CD4-positive, alpha-beta T cell (primary cell): ENCODE measurements around the gene HTR2C. TPM values are rescaled to one million over a fixed set of nuclear protein-coding genes. Genes with fewer than 3 reads are reported as not detected.

Experiments
- ATAC-seq: fragments of 200-7000 bp; cut with Tn5 transposase; one replicate; pipeline ENCODE4 v1.10.0; 2022; ENCODE audit warnings: mild to moderate bottlenecking; ENCODE audit not compliant: poor library complexity
- CTCF ChIA-PET: fragments of 350-600 bp; sonication (Branson Sonifier 250); formaldehyde crosslinking; loops from one replicate; lab custom pipeline; 2021; ENCODE audit warnings: antibody characterized with exemption, inconsistent platforms; lab: Charles Lee
- POLR2A ChIA-PET: fragments of 350-600 bp; sonication (Branson Sonifier 250); formaldehyde crosslinking; loops from one replicate; lab custom pipeline; 2021; ENCODE audit warnings: antibody characterized with exemption, inconsistent platforms; lab: Charles Lee
- DNase-seq, 14 experiments: peaks; one replicate each; pipeline ENCODE4 v3.0.0-alpha.2; 2013 to 2020; ENCODE audit warnings: mixed read lengths in 2 of 14
- H3K27ac ChIP-seq, 2 donors: one replicate each; pipeline versions ENCODE4 v1.5.1 to v1.7.0; 2013; ENCODE audit warnings: low read length in 2 of 2, low read depth in 1 of 2, mild to moderate bottlenecking in 1 of 2
- H3K27me3 ChIP-seq, 2 experiments: 1 replicate in 1 of 2; 2 replicates in 1 of 2; pipeline versions ENCODE4 v1.6.1 to v1.7.0; 2013; ENCODE audit warnings: low read length in 2 of 2, control low read depth in 1 of 2, mild to moderate bottlenecking in 1 of 2, moderate library complexity in 1 of 2; ENCODE audit not compliant: insufficient read depth in 2 of 2, control insufficient read depth in 1 of 2
- H3K36me3 ChIP-seq: one replicate; pipeline ENCODE4 v1.6.1; 2013; ENCODE audit warnings: low read length, control low read depth; ENCODE audit not compliant: insufficient read depth
- H3K4me1 ChIP-seq: one replicate; pipeline ENCODE4 v1.6.1; 2013; ENCODE audit warnings: low read length, control low read depth; ENCODE audit not compliant: insufficient read depth
- H3K4me3 ChIP-seq: one replicate; pipeline ENCODE4 v1.5.1; 2013; ENCODE audit warnings: mild to moderate bottlenecking, low read length, moderate library complexity
- H3K9me3 ChIP-seq, 2 experiments: 1 replicate in 1 of 2; 2 replicates in 1 of 2; pipeline versions ENCODE4 v1.6.1 to v1.7.0; 2013; ENCODE audit warnings: low read length in 2 of 2, mild to moderate bottlenecking in 2 of 2, control low read depth in 1 of 2, moderate library complexity in 1 of 2; ENCODE audit not compliant: control insufficient read depth in 1 of 2, insufficient read depth in 1 of 2
- H3K27ac Mint-ChIP-seq: one replicate; pipeline ENCODE4 v1.8.0; 2020; ENCODE audit warnings: mixed read lengths
- H3K27me3 Mint-ChIP-seq: one replicate; pipeline ENCODE4 v1.8.0; 2021; ENCODE audit warnings: mixed read lengths
- H3K36me3 Mint-ChIP-seq: one replicate; pipeline ENCODE4 v1.8.0; 2021; ENCODE audit warnings: low read depth, mixed read lengths
- H3K4me1 Mint-ChIP-seq: one replicate; pipeline ENCODE4 v1.8.0; 2021; ENCODE audit warnings: low read depth, mixed read lengths
- H3K4me3 Mint-ChIP-seq: one replicate; pipeline ENCODE4 v1.8.0; 2020; ENCODE audit warnings: mild to moderate bottlenecking, mixed read lengths
- H3K9me3 Mint-ChIP-seq: one replicate; pipeline ENCODE4 v1.8.0; 2020; ENCODE audit warnings: mixed read lengths
- intact Hi-C, 2 experiments: fragments of 100-400 bp; cut with DNase I in 1 of 2; cut with micrococcal nuclease in 1 of 2; formaldehyde crosslinking; loops; one replicate each; pipeline versions ENCODE4 v1.15.1 to v1.9.0; 2023 to 2025; cut with DNase I, micrococcal nuclease
- total RNA-seq, 174 experiments: library from RNA in 2 of 174; stranded (reverse) in 2 of 174; gene quantifications; one replicate each; pipeline ENCODE4 v1.2.3 and lab custom pipeline; 2021 to 2026
- TF ChIP-seq, protein P1 (sequence below): fragments of 200-600 bp; IDR thresholded peaks from one replicate; pipeline ENCODE4 v1.8.0; 2022; ENCODE audit warnings: antibody characterized with exemption, mild to moderate bottlenecking

Gene HTR2C
- total RNA-seq, 2 experiments from 2014 or later = not detected

DNA sequence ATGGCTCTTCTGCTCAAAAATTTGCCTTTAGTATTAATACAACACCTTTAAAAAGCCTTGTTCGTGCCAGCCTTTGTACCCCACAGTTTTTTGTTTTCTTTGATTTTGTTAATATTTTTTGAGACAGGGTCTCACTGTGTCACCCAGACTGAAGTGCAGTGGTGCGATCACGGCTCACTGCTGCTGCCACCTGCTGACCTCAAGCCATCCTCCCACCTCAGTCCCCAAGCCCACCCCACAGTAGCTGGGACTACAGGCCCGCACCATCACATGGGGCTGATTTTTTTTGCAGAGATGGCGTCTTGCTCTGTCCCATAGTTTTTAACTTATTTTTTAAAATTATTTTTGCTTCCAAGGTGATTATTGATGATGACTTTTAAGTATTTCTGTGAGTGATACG is 134.0 kb downstream of the HTR2C start:
- no peak for ATAC-seq
- TF ChIP-seq, protein P1, sequence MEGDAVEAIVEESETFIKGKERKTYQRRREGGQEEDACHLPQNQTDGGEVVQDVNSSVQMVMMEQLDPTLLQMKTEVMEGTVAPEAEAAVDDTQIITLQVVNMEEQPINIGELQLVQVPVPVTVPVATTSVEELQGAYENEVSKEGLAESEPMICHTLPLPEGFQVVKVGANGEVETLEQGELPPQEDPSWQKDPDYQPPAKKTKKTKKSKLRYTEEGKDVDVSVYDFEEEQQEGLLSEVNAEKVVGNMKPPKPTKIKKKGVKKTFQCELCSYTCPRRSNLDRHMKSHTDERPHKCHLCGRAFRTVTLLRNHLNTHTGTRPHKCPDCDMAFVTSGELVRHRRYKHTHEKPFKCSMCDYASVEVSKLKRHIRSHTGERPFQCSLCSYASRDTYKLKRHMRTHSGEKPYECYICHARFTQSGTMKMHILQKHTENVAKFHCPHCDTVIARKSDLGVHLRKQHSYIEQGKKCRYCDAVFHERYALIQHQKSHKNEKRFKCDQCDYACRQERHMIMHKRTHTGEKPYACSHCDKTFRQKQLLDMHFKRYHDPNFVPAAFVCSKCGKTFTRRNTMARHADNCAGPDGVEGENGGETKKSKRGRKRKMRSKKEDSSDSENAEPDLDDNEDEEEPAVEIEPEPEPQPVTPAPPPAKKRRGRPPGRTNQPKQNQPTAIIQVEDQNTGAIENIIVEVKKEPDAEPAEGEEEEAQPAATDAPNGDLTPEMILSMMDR = no peak
- H3K4me3 ChIP-seq = no peak overlapping the region
- H3K27ac ChIP-seq = no peak overlapping the region
- ChIA-PET POLR2A (no interaction called here), CTCF (no interaction called here)
- Mint-ChIP-seq H3K27ac (no peak overlapping the region), H3K4me3 (no peak overlapping the region), H3K9me3 (no peaks in the 10 kb centered on the region), H3K36me3 (no peaks in the 10 kb centered on the region), H3K4me1 (no peaks in the 10 kb centered on the region), H3K27me3 (no peaks in the 10 kb centered on the region)
- no peaks in the 10 kb centered on the region for H3K4me1 ChIP-seq
- no peaks in the 10 kb centered on the region for H3K36me3 ChIP-seq
- H3K9me3 ChIP-seq = no peaks in the 10 kb centered on the region
- no peaks in the 10 kb centered on the region for H3K27me3 ChIP-seq
- DNase-seq = no peak
- intact Hi-C loops = no loop called here

DNA sequence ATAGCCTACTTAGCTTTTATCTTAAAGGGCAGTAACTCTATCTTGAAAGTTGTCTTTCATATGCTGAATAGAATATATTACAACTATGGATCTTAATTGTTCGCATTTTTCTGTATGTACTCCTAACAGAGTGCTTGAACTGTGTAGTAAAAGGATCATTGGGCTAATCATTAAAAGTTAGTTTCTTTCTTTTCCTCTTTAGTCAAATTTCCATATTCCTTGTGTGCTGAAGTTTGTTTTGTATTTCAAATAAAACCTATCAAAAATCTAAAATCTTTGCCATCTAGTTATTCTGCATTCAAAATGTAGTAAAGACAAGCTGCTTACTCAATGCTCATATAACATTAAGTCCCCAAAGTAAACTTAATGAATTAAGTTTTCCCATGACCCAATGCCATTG is 182.7 kb downstream of the HTR2C start:
- intact Hi-C loops = no loop called here
- H3K36me3 Mint-ChIP-seq = no peaks in the 10 kb centered on the region
- ATAC-seq (no peak), DNase-seq (no peak)
- TF ChIP-seq, protein P1 = no peak
- ChIA-PET POLR2A (no interaction called here), CTCF (no interaction called here)
- no peaks in the 10 kb centered on the region for H3K36me3 ChIP-seq
- no peak overlapping the region for H3K4me3 Mint-ChIP-seq
- H3K9me3 Mint-ChIP-seq = peaks cover 2% of the 10 kb centered on the region
- H3K27me3 ChIP-seq = no peaks in the 10 kb centered on the region
- H3K27ac Mint-ChIP-seq = no peak overlapping the region
- no peak overlapping the region for H3K27ac ChIP-seq
- no peak overlapping the region for H3K4me3 ChIP-seq
- H3K27me3 Mint-ChIP-seq = no peaks in the 10 kb centered on the region
- H3K4me1 ChIP-seq = no peaks in the 10 kb centered on the region
- H3K4me1 Mint-ChIP-seq = no peaks in the 10 kb centered on the region
- H3K9me3 ChIP-seq = no peaks in the 10 kb centered on the region

DNA sequence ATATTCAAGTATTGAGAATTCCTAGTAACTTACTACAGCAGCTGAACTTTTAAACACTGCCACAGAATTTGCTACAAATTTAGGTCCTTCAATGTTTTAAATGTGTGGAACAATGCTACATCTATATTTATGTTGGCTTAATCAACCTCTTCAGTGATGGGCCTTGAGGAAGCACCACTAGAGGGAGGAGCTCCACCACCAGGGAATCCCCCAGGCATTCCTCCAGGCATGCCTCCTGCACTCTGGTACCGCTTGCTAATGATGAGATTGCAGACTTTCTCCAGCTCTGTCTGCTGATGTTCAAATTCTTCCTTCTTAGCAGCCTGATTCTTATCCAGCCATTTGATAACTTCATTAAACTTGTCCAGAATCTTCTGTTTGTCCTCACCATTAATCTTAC is 190.8 kb downstream of the HTR2C start:
- TF ChIP-seq, protein P1 = no peak
- H3K4me1 ChIP-seq = no peaks in the 10 kb centered on the region
- H3K36me3 ChIP-seq = no peaks in the 10 kb centered on the region
- Mint-ChIP-seq H3K4me1 (no peaks in the 10 kb centered on the region), H3K9me3 (no peaks in the 10 kb centered on the region), H3K36me3 (no peaks in the 10 kb centered on the region), H3K27ac (no peak overlapping the region), H3K4me3 (no peak overlapping the region), H3K27me3 (no peaks in the 10 kb centered on the region)
- H3K9me3 ChIP-seq = no peaks in the 10 kb centered on the region
- ATAC-seq (no peak), DNase-seq (no peak)
- intact Hi-C loops = no loop called here
- no peaks in the 10 kb centered on the region for H3K27me3 ChIP-seq
- no peak overlapping the region for H3K27ac ChIP-seq
- CTCF ChIA-PET = no interaction called here
- no peak overlapping the region for H3K4me3 ChIP-seq
- POLR2A ChIA-PET = no interaction called here
